Head of caudate nucleus (tissue), 42 donors: ENCODE measurements around the gene C22orf39.
"Not testable (repeated sequence)": the region's sequence is repeated elsewhere in the genome, so short reads cannot be mapped to it uniquely, and the experiment has no call there.

ENCODE experiments used
- DNase-seq, 42 donors: peaks; one replicate each; pipeline versions ENCODE4 v3.0.0 to v3.0.0-alpha.2; 2020 to 2021; ENCODE audit warnings: mixed read lengths in 7 of 42
- intact Hi-C: fragments of 100-400 bp; cut with DNase I; formaldehyde crosslinking; loops from one replicate; pipeline ENCODE4 v1.15.0; 2022

Gene C22orf39

GRCh38 chr22:19438298-19438697 is 9.2 kb downstream of the C22orf39 start:
- intact Hi-C loops = no loop called here
- no peak for DNase-seq

- peak in 1 of 42 donors; percentile 18 for DNase-seq
- intact Hi-C loops = not testable (repeated sequence)
These were observed 10.9 kb downstream of the C22orf39 start for GRCh38 chr22:19436444-19437161.

GRCh38 chr22:19434829-19435580 is 12.5 kb downstream of the C22orf39 start:
- intact Hi-C loops = loop anchor here (5.0 kb wide), 2 partner anchors 42 to 258 kb away; partner anchors contain the start of genes CDC45, SLC25A1 and UFD1
- no peak for DNase-seq

- intact Hi-C loops = loop anchor here (5.0 kb wide), 2 partner anchors 43 to 257 kb away; partner anchors contain the start of genes CDC45, SLC25A1 and UFD1
- peak in 1 of 42 donors; percentile 15 for DNase-seq
These were observed 13.1 kb downstream of the C22orf39 start for GRCh38 chr22:19434401-19434800.

GRCh38 chr22:19432133-19432851 is 15.2 kb downstream of the C22orf39 start, which contains the start of gene MRPL40:
Gene MRPL40 (plus strand): TSS chr22:19432545. CDS start chr22:19432555, 10 bp downstream.
- intact Hi-C loops = loop anchor here (2.0 to 5.0 kb wide), 3 partner anchors 15 to 255 kb away; partner anchors contain the start of genes C22orf39, CDC45, SLC25A1 and UFD1
- DNase-seq = peak; percentile 82 to 97 (median 95)

GRCh38 chr22:19431649-19432132 is 15.8 kb downstream of the C22orf39 start, which contains the start of gene HIRA:
Gene HIRA (minus strand): TSS chr22:19431733. CDS start chr22:19431476, 257 bp downstream.
- DNase-seq = peak; percentile 53 to 95 (median 88)
- intact Hi-C loops = loop anchor here (2.0 to 5.0 kb wide), 3 partner anchors 15 to 254 kb away; partner anchors contain the start of genes C22orf39, CDC45, SLC25A1 and UFD1

- intact Hi-C loops = loop anchor here (5.0 kb wide), 2 partner anchors 46 to 254 kb away; partner anchors contain the start of genes CDC45, SLC25A1 and UFD1
- peak in 20 of 42 donors; percentile 14 to 61 (median 28) for DNase-seq
These were observed 16.5 kb downstream of the C22orf39 start for GRCh38 chr22:19430890-19431541.

GRCh38 chr22:19429950-19430889 is 17.3 kb downstream of the C22orf39 start:
- intact Hi-C loops = loop anchor here (5.0 kb wide), 2 partner anchors 47 to 253 kb away; partner anchors contain the start of genes CDC45, SLC25A1 and UFD1
- DNase-seq = peak in 6 of 42 donors; percentile 8 to 55 (median 33)

- intact Hi-C loops = no loop called here
- DNase-seq = no peak
These were observed 23.4 kb downstream of the C22orf39 start for GRCh38 chr22:19424186-19424500.

GRCh38 chr22:19422440-19423301 is 24.8 kb downstream of the C22orf39 start:
- intact Hi-C loops = no loop called here
- DNase-seq = peak in 25 of 42 donors; percentile 8 to 76 (median 43)

- intact Hi-C loops = no loop called here
- DNase-seq = no peak
These were observed 27.2 kb downstream of the C22orf39 start for GRCh38 chr22:19420321-19420720.

- no peak for DNase-seq
- intact Hi-C loops = no loop called here
These were observed 27.9 kb downstream of the C22orf39 start for GRCh38 chr22:19419464-19420178.

- no peak for DNase-seq
- intact Hi-C loops = no loop called here
These were observed 28.4 kb downstream of the C22orf39 start for GRCh38 chr22:19419086-19419463.

GRCh38 chr22:19412923-19413322 is 34.6 kb downstream of the C22orf39 start:
- intact Hi-C loops = no loop called here
- DNase-seq = no peak

GRCh38 chr22:19412478-19412877 is 35.0 kb downstream of the C22orf39 start:
- peak in 3 of 42 donors; percentile 11 to 19 (median 15) for DNase-seq
- intact Hi-C loops = no loop called here

- intact Hi-C loops = no loop called here
- DNase-seq = no peak
These were observed 35.8 kb downstream of the C22orf39 start for GRCh38 chr22:19411690-19412045.
